ENCODE data around the gene FIGNL2. TPM values are rescaled to one million over a fixed set of nuclear protein-coding genes. Genes with fewer than 3 reads are reported as not detected.
"Not testable (repeated sequence)": the region's sequence is repeated elsewhere in the genome, so short reads cannot be mapped to it uniquely, and the experiment has no call there.

Gene FIGNL2
- total and polyA plus RNA-seq, 10 donors = 0.20 to 3.0 (median 1.4) TPM

DNA sequence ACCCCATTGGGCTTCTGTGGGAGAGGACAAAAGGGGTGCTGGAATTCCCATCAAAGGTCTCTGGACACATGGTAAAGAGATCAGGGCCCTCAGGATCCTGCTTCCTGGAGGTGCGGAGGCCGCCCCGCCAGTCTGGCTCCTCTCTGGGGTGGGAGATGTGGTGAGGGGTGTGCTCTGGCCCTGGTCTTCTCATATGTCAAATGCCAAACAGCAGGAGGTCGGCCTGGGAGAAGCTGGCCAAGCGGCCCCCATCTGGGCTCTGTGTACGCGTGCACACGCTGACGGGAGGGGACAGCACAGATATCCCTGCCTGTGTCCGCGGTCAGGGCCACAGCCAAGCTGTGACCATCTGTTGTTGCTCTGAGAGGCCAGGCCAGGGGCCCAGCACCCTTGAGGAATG lies 14.1 kb downstream of the FIGNL2 start:
- H3K9me3 ChIP-seq = no peaks in the 10 kb centered on the region
- H3K4me1 ChIP-seq = peaks cover 9 to 29% (median 17%) of the 10 kb centered on the region in 6 donors
- no peak overlapping the region for H3K4me3 ChIP-seq
- TF ChIP-seq POLR2A (IDR thresholded peaks at IDR 0.05) (no peak), POLR2AphosphoS5 (IDR thresholded peaks at IDR 0.05) (no peak)
- TF ChIP-seq, protein P1, sequence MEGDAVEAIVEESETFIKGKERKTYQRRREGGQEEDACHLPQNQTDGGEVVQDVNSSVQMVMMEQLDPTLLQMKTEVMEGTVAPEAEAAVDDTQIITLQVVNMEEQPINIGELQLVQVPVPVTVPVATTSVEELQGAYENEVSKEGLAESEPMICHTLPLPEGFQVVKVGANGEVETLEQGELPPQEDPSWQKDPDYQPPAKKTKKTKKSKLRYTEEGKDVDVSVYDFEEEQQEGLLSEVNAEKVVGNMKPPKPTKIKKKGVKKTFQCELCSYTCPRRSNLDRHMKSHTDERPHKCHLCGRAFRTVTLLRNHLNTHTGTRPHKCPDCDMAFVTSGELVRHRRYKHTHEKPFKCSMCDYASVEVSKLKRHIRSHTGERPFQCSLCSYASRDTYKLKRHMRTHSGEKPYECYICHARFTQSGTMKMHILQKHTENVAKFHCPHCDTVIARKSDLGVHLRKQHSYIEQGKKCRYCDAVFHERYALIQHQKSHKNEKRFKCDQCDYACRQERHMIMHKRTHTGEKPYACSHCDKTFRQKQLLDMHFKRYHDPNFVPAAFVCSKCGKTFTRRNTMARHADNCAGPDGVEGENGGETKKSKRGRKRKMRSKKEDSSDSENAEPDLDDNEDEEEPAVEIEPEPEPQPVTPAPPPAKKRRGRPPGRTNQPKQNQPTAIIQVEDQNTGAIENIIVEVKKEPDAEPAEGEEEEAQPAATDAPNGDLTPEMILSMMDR (IDR thresholded peaks at IDR 0.05 in 8 of 11, conservative IDR thresholded peaks at IDR 0.05 in 3 of 11) = no peak
- no peaks in the 10 kb centered on the region for H3K36me3 ChIP-seq
- no peak overlapping the region for H3K27ac ChIP-seq
- intact Hi-C loops (cut with DNase I; ENCODE audit: low total_unique reads) = no loop called here
- DNase-seq = no peak
- WGBS, 5 donors = 77 to 88% (median 82%) methylated on average over 9 to 11 of the region's 11 CpGs
- H3K27me3 ChIP-seq (replicated peaks in 1 of 7) = peaks cover 0 to 67% (median 0%) of the 10 kb centered on the region in 7 donors

DNA sequence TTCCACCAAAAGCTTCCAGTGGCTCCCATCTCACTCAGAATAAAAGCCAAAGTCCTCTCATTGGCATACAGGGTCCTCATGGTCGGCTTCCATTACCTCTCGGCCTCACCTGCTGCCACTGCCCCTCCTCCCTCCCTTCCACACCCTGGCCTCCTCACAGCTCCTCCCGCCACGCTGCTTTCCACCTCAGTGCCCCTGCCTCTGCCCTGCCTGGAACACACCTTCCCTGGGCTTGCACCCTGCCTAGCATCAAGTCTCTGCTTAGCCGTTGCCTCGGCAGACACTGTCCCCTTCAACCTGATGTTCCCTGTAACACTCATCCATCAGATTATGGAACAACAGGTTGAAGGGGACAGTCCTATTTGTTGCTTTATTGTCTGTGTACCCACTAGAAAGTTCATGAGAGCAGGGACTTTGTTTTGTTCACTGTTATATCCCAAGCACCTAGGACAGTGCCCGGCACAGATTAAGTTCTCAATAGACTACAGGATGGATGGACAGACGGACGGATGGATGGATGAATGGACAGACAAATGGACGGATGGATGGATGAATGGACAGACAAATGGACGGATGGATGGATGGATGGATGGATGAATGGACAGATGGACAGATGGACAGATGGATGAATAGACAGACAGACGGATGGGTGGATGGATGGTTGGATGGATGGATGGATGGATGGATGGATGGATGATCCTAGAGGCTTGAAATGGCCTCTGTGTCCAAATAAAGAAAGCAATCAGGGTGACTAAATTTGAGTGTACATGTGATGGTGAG lies 14.9 kb downstream of the FIGNL2 start:
- no peaks in the 10 kb centered on the region for H3K9me3 ChIP-seq
- intact Hi-C loops (cut with DNase I; ENCODE audit: low total_unique reads) = no loop called here
- H3K36me3 ChIP-seq = no peaks in the 10 kb centered on the region
- TF ChIP-seq POLR2AphosphoS5 (IDR thresholded peaks at IDR 0.05) (no peak), POLR2A (IDR thresholded peaks at IDR 0.05) (no peak)
- TF ChIP-seq, protein P1 (IDR thresholded peaks at IDR 0.05 in 8 of 11, conservative IDR thresholded peaks at IDR 0.05 in 3 of 11) = no peak
- WGBS, 5 donors = 62 to 84% (median 84%) methylated on average over 12 of the region's 12 CpGs
- H3K4me3 ChIP-seq = no peak overlapping the region
- DNase-seq = no peak
- H3K4me1 ChIP-seq = peaks cover 9 to 31% (median 19%) of the 10 kb centered on the region in 6 donors
- peaks cover 0 to 67% (median 0%) of the 10 kb centered on the region in 7 donors for H3K27me3 ChIP-seq (replicated peaks in 1 of 7)
- peak overlapping the region in 1 of 8 donors; percentile 43 for H3K27ac ChIP-seq

DNA sequence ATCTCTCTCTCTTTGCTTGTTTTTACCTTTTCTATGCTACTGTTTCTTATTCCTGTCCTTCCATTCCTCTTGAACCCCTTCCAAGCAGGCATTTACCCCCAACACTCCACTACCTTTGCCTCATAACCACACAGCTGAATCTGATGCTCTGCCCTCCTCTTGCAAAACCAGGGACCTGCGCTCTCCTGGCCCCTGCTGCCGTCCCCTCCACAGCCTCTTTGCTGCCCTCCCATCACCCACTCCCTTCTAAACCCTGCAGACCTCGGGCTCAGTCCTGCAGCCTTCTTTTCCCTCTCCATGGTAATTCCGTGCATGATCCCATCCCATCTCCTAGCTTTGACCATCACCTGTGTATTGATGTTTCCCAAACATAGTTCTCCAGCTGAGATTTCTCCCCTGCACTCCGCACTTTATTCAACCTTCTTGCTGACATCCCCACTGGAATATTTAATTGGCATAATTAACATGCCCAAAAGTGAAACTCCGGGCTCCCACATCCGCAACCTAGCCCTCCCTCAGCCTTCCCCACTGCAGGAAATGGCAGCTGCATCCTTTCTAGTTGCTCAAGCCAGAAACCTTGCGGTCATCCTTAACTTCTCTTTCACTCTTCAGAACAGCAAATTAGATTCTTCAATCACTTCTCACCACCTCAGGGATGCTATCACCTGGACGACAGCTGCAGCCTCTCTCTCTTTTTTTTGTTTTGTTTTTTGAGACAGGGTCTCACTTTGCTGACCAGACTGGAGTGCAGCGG lies 16.0 kb downstream of the FIGNL2 start:
- intact Hi-C loops (cut with DNase I; ENCODE audit: low total_unique reads) = no loop called here
- DNase-seq = no peak
- WGBS, 5 donors = 5 to 10% (median 7%) methylated on average over 10 of the region's 10 CpGs
- Histone ChIP-seq H3K36me3 (no peaks in the 10 kb centered on the region), H3K27ac (peak overlapping the region in 3 of 8 donors; percentile 21 to 43 (median 27)), H3K4me1 (peaks cover 9 to 42% (median 27%) of the 10 kb centered on the region in 6 donors), H3K27me3 (replicated peaks in 1 of 7) (peaks cover 0 to 66% (median 0%) of the 10 kb centered on the region in 7 donors), H3K9me3 (no peaks in the 10 kb centered on the region), H3K4me3 (peak overlapping the region in 5 of 8 donors; percentile 1 to 50 (median 13))
- TF ChIP-seq, protein P1 (IDR thresholded peaks at IDR 0.05 in 8 of 11, conservative IDR thresholded peaks at IDR 0.05 in 3 of 11) = no peak
- TF ChIP-seq POLR2A (IDR thresholded peaks at IDR 0.05) (no peak), POLR2AphosphoS5 (IDR thresholded peaks at IDR 0.05) (peak in 1 of 3 donors; percentile 71)

DNA sequence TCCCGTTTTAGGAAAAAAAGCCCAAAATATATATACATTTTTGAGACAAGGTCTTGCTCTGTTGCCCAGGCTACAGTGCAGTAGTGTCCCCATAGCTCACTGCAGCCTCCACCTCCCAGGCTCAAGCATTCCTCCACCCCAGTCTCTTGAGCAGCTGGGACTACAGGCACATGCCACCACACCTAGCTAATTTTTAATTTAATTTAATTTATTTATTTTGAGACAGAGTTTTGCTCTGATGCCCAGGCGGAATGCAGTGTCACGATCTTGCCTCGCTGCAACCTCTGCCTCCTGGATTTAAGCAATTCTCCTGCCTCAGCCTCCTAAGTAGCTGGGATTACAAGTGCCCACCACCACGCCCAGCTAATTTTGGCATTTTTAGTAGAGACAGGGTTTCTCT lies 16.7 kb downstream of the FIGNL2 start:
- WGBS, 5 donors = 65 to 79% (median 70%) methylated on average over 5 of the region's 5 CpGs
- Histone ChIP-seq H3K27me3 (replicated peaks in 1 of 7) (peaks cover 0 to 58% (median 0%) of the 10 kb centered on the region in 7 donors), H3K4me1 (peaks cover 9 to 49% (median 32%) of the 10 kb centered on the region in 6 donors)
- intact Hi-C loops (cut with DNase I; ENCODE audit: low total_unique reads); H3K9me3 ChIP-seq; H3K27ac ChIP-seq; DNase-seq; H3K36me3 ChIP-seq; H3K4me3 ChIP-seq: not testable (repeated sequence)

Data from spleen (tissue), 11 donors.